K562 (cell line): Measurements from ENCODE around the gene FRMPD1. TPM values are rescaled to one million over a fixed set of nuclear protein-coding genes. Genes with fewer than 3 reads are reported as not detected.

ENCODE experiments used
- ATAC-seq: fragments of 200-7000 bp; cut with Tn5 transposase; 3 replicates; pipeline ENCODE4 v1.9.1; 2020; ENCODE audit warnings: moderate library complexity
- BruUV-seq: library from RNA; stranded (reverse); fragments of 400-500 nt; replicated peaks from 2 replicates; lab custom pipeline; 2021; lab: Mats Ljungman, UMichigan
- CTCF ChIA-PET: fragments of 300-600 bp; formaldehyde crosslinking; extraction: SDS; loops from one replicate; lab custom pipeline; 2021; ENCODE audit warnings: low intra/inter-chr PET ratio; lab: Yijun Ruan, JAX
- POLR2A ChIA-PET: fragments of 300-600, 350-650 bp; sonication (Branson Sonifier 250); formaldehyde crosslinking; extraction: SDS; loops from one replicate; lab custom pipeline; 2021; ENCODE audit warnings: antibody characterized with exemption, inconsistent platforms; lab: Yijun Ruan, JAX
- DNase-seq, 4 experiments: peaks; one replicate each; pipeline versions ENCODE4 v3.0.0 to v3.0.0-alpha.2; 2011 to 2018; ENCODE audit warnings: low spot score in 3 of 4, mixed read lengths in 3 of 4; ENCODE audit errors: extremely low read depth in 1 of 4
- FAIRE-seq: peaks from 2 replicates; lab custom pipeline; 2011; peaks lifted over from hg19 to GRCh38; lab: Jason Lieb, UNC
- H2AFZ ChIP-seq: 2 replicates; pipeline ENCODE4 v1.6.0; 2011; ENCODE audit warnings: low read depth, low read length, control low read depth, inconsistent platforms
- H3K27ac ChIP-seq: fragments of 200-600 bp; 3 replicates; pipeline ENCODE4 v1.8.0; 2011; ENCODE audit warnings: low read depth, mild to moderate bottlenecking, control low read depth, inconsistent platforms, low read length, moderate library complexity, mixed read lengths; ENCODE audit errors: extremely low read depth
- H3K27me3 ChIP-seq, 2 experiments: fragments of 300-600 bp in 1 of 2; 2 replicates in 1 of 2; 3 replicates in 1 of 2; pipeline versions ENCODE4 v1.6.0 to v1.8.0; 2011; ENCODE audit warnings: inconsistent platforms in 2 of 2, low read length in 2 of 2, mild to moderate bottlenecking in 1 of 2, mixed read lengths in 1 of 2, moderate library complexity in 1 of 2; ENCODE audit not compliant: control insufficient read depth in 2 of 2, insufficient read depth in 2 of 2
- H3K36me3 ChIP-seq: fragments of 300-600 bp; 3 replicates; pipeline ENCODE4 v1.8.0; 2011; ENCODE audit warnings: mild to moderate bottlenecking, low read length, inconsistent platforms; ENCODE audit not compliant: control insufficient read depth, insufficient read depth
- H3K4me1 ChIP-seq, 2 experiments: fragments of 200-600 bp in 1 of 2; replicated peaks in 1 of 2; 2 replicates in 1 of 2; 3 replicates in 1 of 2; pipeline versions ENCODE4 v1.5.1 to v1.8.0; 2011; ENCODE audit warnings: inconsistent platforms in 2 of 2, low read length in 2 of 2, mild to moderate bottlenecking in 1 of 2, mixed read lengths in 1 of 2, moderate library complexity in 1 of 2; ENCODE audit not compliant: control insufficient read depth in 2 of 2, insufficient read depth in 2 of 2
- H3K4me2 ChIP-seq: 2 replicates; pipeline ENCODE4 v1.6.1; 2011; ENCODE audit warnings: low read length, control low read depth, inconsistent platforms, mixed read lengths; ENCODE audit not compliant: insufficient read depth
- H3K4me3 ChIP-seq: fragments of 200-600 bp; sonication (generic), shearing (Covaris generic); 2 replicates; pipeline ENCODE4 v1.5.1; 2016; ENCODE audit warnings: control low read depth, inconsistent platforms
- H3K79me2 ChIP-seq: fragments of 200-600 bp; 3 replicates; pipeline ENCODE4 v1.8.0; 2011; ENCODE audit warnings: low read length, inconsistent platforms; ENCODE audit not compliant: control insufficient read depth, insufficient read depth
- H3K9ac ChIP-seq, 2 experiments: 2 replicates each; pipeline versions ENCODE4 v1.6.0 to v1.6.1; 2011; ENCODE audit warnings: low read depth in 2 of 2, low read length in 2 of 2, control low read depth in 1 of 2, inconsistent platforms in 1 of 2, mild to moderate bottlenecking in 1 of 2, mixed read lengths in 1 of 2; ENCODE audit not compliant: insufficient read depth in 1 of 2
- H3K9me1 ChIP-seq: one replicate; pipeline ENCODE4 v1.6.0; 2011; ENCODE audit warnings: inconsistent platforms, mild to moderate bottlenecking, low read length, moderate library complexity; ENCODE audit not compliant: control insufficient read depth, insufficient read depth
- H3K9me3 ChIP-seq: replicated peaks from 2 replicates; pipeline ENCODE4 v1.5.1; 2011; ENCODE audit warnings: low read depth, low read length, inconsistent platforms; ENCODE audit not compliant: control insufficient read depth, insufficient read depth
- H4K20me1 ChIP-seq: replicated peaks from 2 replicates; pipeline ENCODE4 v1.6.1; 2011; ENCODE audit warnings: low read length, inconsistent platforms, mixed read lengths; ENCODE audit not compliant: control insufficient read depth, insufficient read depth
- ARID1B ChIP-seq: fragments of 450-650 bp; IDR thresholded peaks from 2 replicates; pipeline ENCODE4 v1.6.1; 2016; ENCODE audit warnings: antibody characterized with exemption, mild to moderate bottlenecking, inconsistent platforms
- BACH1 ChIP-seq: fragments of 200-800 bp; sonication (Bioruptor generic); IDR thresholded peaks from 2 replicates; pipeline ENCODE4 v1.6.1; 2016; ENCODE audit warnings: missing genetic modification characterization, missing compliant biosample characterization
- C11orf30 ChIP-seq: fragments of 450-650 bp; IDR thresholded peaks from 2 replicates; pipeline ENCODE4 v1.6.1; 2016; ENCODE audit warnings: low read depth, mild to moderate bottlenecking
- CC2D1A ChIP-seq: fragments of 450-650 bp; IDR thresholded peaks from 2 replicates; pipeline ENCODE4 v1.6.1; 2017; ENCODE audit warnings: mild to moderate bottlenecking
- FOXK2 ChIP-seq, 2 experiments: fragments of 450-650 bp; IDR thresholded peaks in 1 of 2; conservative IDR thresholded peaks in 1 of 2; 2 replicates each; pipeline ENCODE4 v1.6.1; 2016; ENCODE audit warnings: low read depth in 2 of 2, mild to moderate bottlenecking in 1 of 2
- HSF4 ChIP-seq: fragments of 250-450 bp; sonication (Bioruptor Pico); IDR thresholded peaks from 2 replicates; pipeline ENCODE4 v2.1.2; 2022; ENCODE audit warnings: mild to moderate bottlenecking, moderate library complexity, borderline replicate concordance
- MAFF ChIP-seq: IDR thresholded peaks from 2 replicates; pipeline ENCODE4 v1.6.1; 2012; ENCODE audit warnings: low read length, improper control_type of control experiment
- MAFG ChIP-seq: fragments of 450-650 bp; conservative IDR thresholded peaks from 2 replicates; pipeline ENCODE4 v1.6.1; 2016; ENCODE audit warnings: missing genetic modification characterization, missing compliant biosample characterization
- MAFK ChIP-seq: IDR thresholded peaks from 2 replicates; pipeline ENCODE4 v1.6.1; 2011; ENCODE audit warnings: low read length, improper control_type of control experiment
- MECOM ChIP-seq: fragments of 250-450 bp; sonication (Bioruptor Pico); IDR thresholded peaks from 2 replicates; pipeline ENCODE4 v1.8.0; 2022; ENCODE audit warnings: inconsistent platforms
- NBN ChIP-seq: fragments of 450-650 bp; IDR thresholded peaks from 2 replicates; pipeline ENCODE4 v1.6.1; 2016; ENCODE audit warnings: low read depth, mild to moderate bottlenecking
- POLR3G ChIP-seq: IDR thresholded peaks from 2 replicates; pipeline ENCODE4 v1.6.1; 2011; ENCODE audit not compliant: insufficient read length, insufficient replicate concordance; ENCODE audit errors: extremely low read depth
- ZNF316 ChIP-seq: fragments of 450-650 bp; IDR thresholded peaks from 2 replicates; pipeline ENCODE4 v1.6.1; 2016
- WGBS: fragments of 100-300 bp; shearing (Covaris generic); methylation state at CpG from one replicate; pipeline ENCODE4 v1.1.6; 2016; ENCODE audit warnings: low coverage, mixed read lengths; ENCODE audit not compliant: insufficient coverage; ENCODE audit errors: missing lambda C conversion rate; 5-methylcytosine and 5-hydroxymethylcytosine counted together
- in situ Hi-C: fragments of 300-500 bp; cut with MboI; formaldehyde crosslinking; loops from 4 replicates; pipeline ENCODE4 v1.15.0; 2018; ENCODE audit warnings: inconsistent platforms, mixed read lengths
- intact Hi-C: fragments of 100-400 bp; cut with micrococcal nuclease; formaldehyde crosslinking; loops from 2 replicates; pipeline ENCODE4 v1.14.2; 2022
- polyA plus RNA-seq, 8 experiments: library from polyadenylated mRNA; depleted of rRNA in 4 of 8; stranded (reverse) in 5 of 8; unstranded in 3 of 8; fragments of >200 nt; fragmentation: Nextera tagmentation in 2 of 8; fragmentation: Illumina TruSeq in 1 of 8; extraction: Ambion mirVana in 2 of 8; extraction: Trizol in 1 of 8; gene quantifications; 2 replicates each; pipeline versions ENCODE4 v1.2.1 to v1.2.3, GENCODE V29; 2011 to 2014; ENCODE audit warnings: inconsistent platforms in 1 of 8, missing spikeins in 1 of 8
- total RNA-seq, 7 experiments: library from RNA; depleted of rRNA in 6 of 7; stranded (reverse); fragments of >200 nt in 6 of 7; fragmentation: Illumina TruSeq in 2 of 7; extraction: Trizol in 2 of 7; gene quantifications; 2 replicates each; pipeline versions ENCODE4 v1.2.1 to v1.2.3, GENCODE V29; 2011 to 2021; ENCODE audit warnings: low replicate concordance in 1 of 7
- TF ChIP-seq, protein P1 (sequence below): fragments of 450-650 bp; IDR thresholded peaks from 2 replicates; pipeline ENCODE4 v1.6.1; 2016; ENCODE audit warnings: mild to moderate bottlenecking

FRMPD1 gene
- total and polyA plus RNA-seq, 9 of the 15 experiments (the other 6 are each of a cell fraction or from before 2014, with no cell fraction given), result not detected

DNA sequence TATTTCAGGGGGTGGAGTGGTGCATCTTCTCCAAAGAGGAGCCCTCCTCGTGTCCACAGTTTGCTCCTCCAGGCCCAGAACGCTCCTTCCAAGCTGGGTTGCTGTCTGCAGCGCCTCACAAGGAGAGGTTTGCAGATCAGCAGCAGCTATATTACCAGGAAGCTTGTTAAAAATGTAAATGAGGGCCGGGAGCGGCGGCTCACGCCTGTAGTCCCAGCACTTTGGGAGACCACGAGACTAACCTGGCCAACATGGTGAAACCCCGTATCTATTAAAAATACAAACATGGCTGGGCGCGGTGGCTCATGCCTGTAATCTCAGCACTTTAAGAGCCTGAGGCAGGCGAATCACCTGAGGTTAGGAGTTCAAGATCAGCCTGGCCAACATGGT is 25.0 kb upstream of the FRMPD1 start:
- no peak for FAIRE-seq
- no peak for DNase-seq
- H3K4me2 ChIP-seq, result no peak overlapping the region
- H3K9me3 ChIP-seq, result no peaks in the 10 kb centered on the region
- peaks cover 8% of the 10 kb centered on the region; the same call in 1 of the 2 replicates for H4K20me1 ChIP-seq
- no peaks in the 10 kb centered on the region; a peak in 1 of 5 replicates for H3K4me1 ChIP-seq
- ATAC-seq, result no peak
- ChIA-PET CTCF (no interaction called here), POLR2A (interaction anchor here (0.6 to 0.7 kb wide), 3 partner anchors 9 to 87 kb away, joined by 3 read pairs; no protein-coding TSS in a partner anchor)
- in situ Hi-C loops (no loop called here), intact Hi-C loops (no loop called here)
- no peak overlapping the region for H3K27ac ChIP-seq
- H3K4me3 ChIP-seq, result no peak overlapping the region
- no TSS peak for BruUV-seq
- 0% methylated on average over 12 of the region's 12 CpGs for WGBS
- no peaks in the 10 kb centered on the region for H3K36me3 ChIP-seq
- no peaks in the 10 kb centered on the region for H3K79me2 ChIP-seq
- peaks cover 38 to 51% of the 10 kb centered on the region in 2 experiments for H3K27me3 ChIP-seq
- no peak overlapping the region for H2AFZ ChIP-seq
- TF ChIP-seq CC2D1A, result no peak
- TF ChIP-seq ARID1B, result no peak
- no peak for TF ChIP-seq NBN
- no peak overlapping the region for H3K9ac ChIP-seq
- H3K9me1 ChIP-seq, result no peaks in the 10 kb centered on the region

DNA sequence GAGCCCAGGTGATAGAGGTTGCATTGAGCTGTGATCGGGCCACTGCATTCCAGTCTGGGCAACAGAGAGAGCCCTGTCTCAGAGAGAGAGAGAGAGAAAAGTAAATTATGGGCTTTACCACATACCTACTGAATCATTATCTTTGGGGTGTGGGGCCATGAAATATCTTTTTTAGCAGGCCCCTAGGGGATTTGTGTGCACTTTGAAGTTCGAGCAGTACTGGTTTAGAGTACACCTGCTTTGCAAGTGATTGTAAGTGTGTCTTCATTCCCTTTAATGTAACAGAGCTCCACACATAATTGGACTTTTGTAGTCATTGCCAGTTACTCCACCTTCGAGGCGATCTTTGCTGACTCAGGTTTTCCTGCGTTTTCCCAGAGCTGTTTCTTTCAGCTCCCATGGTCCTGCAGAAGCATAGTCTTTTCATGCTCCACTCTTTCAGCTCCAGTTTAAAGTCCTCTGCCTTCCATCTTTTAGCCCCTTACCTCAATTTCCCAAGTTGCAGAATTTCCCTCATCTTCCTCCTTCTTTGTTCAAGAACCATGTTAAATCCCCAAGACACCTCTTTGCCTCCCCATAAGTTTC is 24.0 kb upstream of the FRMPD1 start:
- no peak overlapping the region for H3K4me2 ChIP-seq
- no peak for TF ChIP-seq HSF4 (CRISPR knock-in tag)
- TF ChIP-seq FOXK2 (conservative IDR thresholded peaks at IDR 0.05 in 1 of 2, IDR thresholded peaks at IDR 0.05 in 1 of 2; ENCODE audit: low read depth in 2 of 2), result 0 out of 4 replicates have a peak, but pooled peaks of 1 of the 2 experiments have one; percentile 13
- TF ChIP-seq MECOM, result no peak
- peak; percentile 92 for TF ChIP-seq MAFK
- peak; percentile 95 for TF ChIP-seq C11orf30
- TF ChIP-seq, protein P1, sequence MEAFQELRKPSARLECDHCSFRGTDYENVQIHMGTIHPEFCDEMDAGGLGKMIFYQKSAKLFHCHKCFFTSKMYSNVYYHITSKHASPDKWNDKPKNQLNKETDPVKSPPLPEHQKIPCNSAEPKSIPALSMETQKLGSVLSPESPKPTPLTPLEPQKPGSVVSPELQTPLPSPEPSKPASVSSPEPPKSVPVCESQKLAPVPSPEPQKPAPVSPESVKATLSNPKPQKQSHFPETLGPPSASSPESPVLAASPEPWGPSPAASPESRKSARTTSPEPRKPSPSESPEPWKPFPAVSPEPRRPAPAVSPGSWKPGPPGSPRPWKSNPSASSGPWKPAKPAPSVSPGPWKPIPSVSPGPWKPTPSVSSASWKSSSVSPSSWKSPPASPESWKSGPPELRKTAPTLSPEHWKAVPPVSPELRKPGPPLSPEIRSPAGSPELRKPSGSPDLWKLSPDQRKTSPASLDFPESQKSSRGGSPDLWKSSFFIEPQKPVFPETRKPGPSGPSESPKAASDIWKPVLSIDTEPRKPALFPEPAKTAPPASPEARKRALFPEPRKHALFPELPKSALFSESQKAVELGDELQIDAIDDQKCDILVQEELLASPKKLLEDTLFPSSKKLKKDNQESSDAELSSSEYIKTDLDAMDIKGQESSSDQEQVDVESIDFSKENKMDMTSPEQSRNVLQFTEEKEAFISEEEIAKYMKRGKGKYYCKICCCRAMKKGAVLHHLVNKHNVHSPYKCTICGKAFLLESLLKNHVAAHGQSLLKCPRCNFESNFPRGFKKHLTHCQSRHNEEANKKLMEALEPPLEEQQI, result no peak
- 0 out of 2 replicates have a peak, but pooled peaks have one; percentile 29 for TF ChIP-seq BACH1 (tag)
- TF ChIP-seq ZNF316, result peak; percentile 97
- no peak for TF ChIP-seq POLR3G
- TF ChIP-seq MAFF, result peak; percentile 92
- peak; percentile 95 for TF ChIP-seq MAFG (tag)
- TF ChIP-seq, all 486 proteins: peak for 7
- Histone ChIP-seq H3K9ac (no peak overlapping the region), H3K27me3 (peaks cover 31 to 52% of the 10 kb centered on the region in 2 experiments), H3K27ac (no peak overlapping the region), H4K20me1 (peaks cover 5% of the 10 kb centered on the region; the same call in 1 of the 2 replicates), H3K79me2 (no peaks in the 10 kb centered on the region), H3K9me3 (no peaks in the 10 kb centered on the region), H3K4me3 (no peak overlapping the region), H2AFZ (no peak overlapping the region), H3K9me1 (no peaks in the 10 kb centered on the region), H3K4me1 (no peaks in the 10 kb centered on the region; a peak in 1 of 5 replicates), H3K36me3 (no peaks in the 10 kb centered on the region)
- ChIA-PET POLR2A (interaction anchor here (0.8 to 1.6 kb wide), 3 partner anchors 8 to 162 kb away, joined by 4 to 6 read pairs (median 5); partner anchors contain the start of gene ZBTB5), CTCF (no interaction called here)
- intact Hi-C loops (no loop called here), in situ Hi-C loops (no loop called here)
- no peak for ATAC-seq
- BruUV-seq, result no TSS peak
- WGBS, result 0% methylated on average over 5 of the region's 5 CpGs
- FAIRE-seq, result no peak
- no peak for DNase-seq
